HG02938 (cell line): ENCODE data around the gene IGF2BP2.

ENCODE experiments used
- ATAC-seq: cut with Tn5 transposase; IDR thresholded peaks from one replicate; pipeline ENCODE4 v1.9.1; 2021; ENCODE audit warnings: mild to moderate bottlenecking, moderate library complexity; ENCODE audit not compliant: unreplicated experiment

The IGF2BP2 gene

GRCh38 chr3:185767002-185767688 lies 57.7 kb downstream of the IGF2BP2 start:
- ATAC-seq: no peak

DNA sequence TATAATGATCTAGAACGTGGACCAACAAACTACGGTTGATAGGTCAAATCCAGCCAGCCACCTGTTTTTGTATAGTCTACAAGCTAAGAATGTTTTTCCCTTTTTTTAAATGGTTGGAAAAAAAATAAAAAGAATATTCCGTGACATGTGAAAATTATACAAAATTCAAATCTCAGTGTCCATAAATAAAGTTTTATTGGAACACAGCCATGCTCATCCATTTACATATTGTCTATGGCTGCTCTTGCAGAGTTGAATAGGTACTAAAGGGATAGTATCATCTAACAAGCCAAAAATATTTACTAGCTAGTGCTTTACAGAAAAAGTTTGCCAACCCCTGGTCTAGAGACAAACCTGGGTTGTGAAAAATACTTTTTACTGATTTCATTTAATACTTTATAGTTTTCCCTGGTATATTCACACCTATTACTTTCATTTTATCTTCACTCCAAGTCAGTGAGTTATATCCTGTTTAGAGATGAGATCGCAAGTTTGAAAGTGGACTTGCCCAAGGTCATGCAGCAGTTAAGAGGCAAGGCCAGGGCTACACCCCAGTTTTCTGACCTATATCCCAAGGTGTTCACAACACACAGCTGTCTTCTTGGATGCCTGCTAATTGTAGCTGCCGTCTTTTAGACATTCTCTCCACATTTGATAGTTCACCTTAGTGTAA lies 58.4 kb downstream of the IGF2BP2 start:
- no peak for ATAC-seq

GRCh38 chr3:185764980-185765370 lies 59.9 kb downstream of the IGF2BP2 start:
- no peak for ATAC-seq

DNA sequence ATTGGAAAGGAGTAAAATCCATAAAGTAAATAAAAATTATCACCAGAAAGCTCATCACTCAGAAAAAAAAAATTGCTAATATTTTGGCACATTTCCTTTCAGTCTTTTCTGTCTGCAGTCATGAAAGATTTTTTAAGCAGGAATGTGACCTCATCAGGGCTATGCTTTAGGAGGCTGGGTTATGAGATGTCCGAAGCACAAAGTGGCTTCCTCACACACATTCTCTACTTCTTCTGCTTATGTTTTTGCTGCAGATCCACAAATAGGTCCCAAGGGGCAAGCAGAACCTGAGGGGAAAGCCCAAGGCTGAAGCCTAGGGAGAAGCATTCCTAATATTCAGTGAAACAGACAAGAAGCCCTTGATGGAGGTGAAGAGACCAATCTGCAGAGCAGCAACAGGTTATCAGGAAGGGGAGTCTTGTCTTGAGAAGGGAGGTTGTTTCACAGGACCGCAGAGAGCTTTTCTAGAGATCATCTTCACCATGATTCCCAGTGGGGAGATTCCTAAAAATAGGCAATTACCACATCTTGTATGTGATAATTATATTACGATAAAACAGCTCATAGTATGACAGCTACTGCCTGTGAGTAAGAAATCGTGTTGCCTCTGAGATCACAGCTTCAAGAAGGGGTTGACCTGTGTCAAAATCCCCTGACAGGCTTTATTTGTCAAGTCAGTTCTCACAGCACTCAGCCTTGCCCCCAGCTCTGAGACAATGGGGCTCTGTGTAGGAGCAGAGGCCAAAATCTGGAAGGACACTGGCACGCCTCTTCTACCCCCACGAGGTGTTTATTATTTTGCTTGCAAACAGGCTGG lies 60.5 kb downstream of the IGF2BP2 start:
- ATAC-seq: no peak

DNA sequence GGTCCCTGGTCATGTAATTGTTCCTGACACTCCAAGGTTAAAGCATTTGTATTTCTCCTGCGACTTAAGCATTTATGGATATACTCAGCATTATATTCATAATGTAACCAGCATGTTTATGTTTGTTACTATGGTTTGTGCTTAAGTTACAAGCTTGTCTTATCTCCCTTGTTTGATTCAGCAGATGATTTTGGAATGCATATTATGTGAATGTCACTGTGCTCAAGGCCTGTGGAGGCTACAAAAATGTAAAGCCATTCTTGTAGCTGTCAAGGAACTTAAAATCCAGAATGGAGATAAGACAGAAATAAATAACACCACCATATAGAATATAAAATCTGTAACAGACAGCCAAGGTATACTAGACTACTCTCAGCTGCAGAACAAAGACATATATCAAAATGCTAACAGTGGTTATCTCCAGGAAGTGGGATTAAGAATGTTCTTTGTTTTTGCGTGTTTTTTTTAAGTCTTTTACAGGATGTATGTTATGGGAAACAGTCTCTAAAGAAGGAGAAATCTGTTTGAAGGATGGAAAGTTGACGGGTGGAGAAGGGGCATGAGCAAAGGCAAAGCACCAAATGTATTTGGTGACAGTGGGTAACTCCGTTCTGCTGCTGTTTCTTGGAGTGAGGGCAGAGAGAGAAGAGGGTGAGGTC lies 61.4 kb downstream of the IGF2BP2 start:
- ATAC-seq: no peak

- no peak for ATAC-seq
These were observed 64.3 kb downstream of the IGF2BP2 start for GRCh38 chr3:185760550-185760949.

- no peak for ATAC-seq
These were observed 64.8 kb downstream of the IGF2BP2 start for GRCh38 chr3:185760088-185760487.

DNA sequence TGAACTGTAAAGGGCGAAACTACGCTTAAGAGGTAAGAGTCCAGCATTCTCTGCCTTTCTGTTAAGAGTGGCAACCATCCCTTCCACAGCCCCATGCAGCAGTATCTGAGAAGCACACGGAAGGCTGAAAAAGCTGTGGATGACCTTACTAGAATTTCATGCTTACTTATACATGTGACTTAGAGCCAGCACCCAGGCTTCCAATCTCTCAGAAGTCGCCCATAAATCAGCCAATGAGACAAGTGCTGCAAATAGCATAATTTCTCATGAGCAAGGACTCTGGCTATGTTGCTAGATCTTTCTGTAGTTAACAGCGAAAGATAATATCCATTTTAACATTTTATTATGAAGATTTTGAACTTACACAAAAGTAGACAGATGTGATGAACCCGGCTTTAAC lies 65.3 kb downstream of the IGF2BP2 start:
- ATAC-seq: no peak

DNA sequence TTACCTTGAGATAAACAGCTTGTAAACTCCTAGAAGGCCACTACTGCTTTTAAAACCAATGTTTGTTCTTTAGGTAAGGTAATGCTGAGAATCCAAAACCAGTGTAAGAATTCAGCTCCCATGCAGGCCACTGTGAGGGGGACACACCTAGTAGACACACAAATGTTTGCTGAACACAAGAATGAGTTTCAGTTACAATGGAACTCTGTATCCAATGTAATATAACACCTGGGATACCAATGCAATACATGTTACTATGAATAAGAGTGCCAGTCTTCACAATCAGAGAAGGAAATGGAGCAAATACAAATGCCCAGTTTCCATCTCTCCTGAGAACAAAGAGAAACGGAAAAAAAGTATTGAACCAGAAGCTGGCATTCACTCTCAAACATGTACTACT lies 65.9 kb downstream of the IGF2BP2 start:
- ATAC-seq: no peak

GRCh38 chr3:185757176-185757575 lies 67.7 kb downstream of the IGF2BP2 start:
- ATAC-seq: no peak

- no peak for ATAC-seq
These were observed 68.4 kb downstream of the IGF2BP2 start for GRCh38 chr3:185756477-185756876.

- ATAC-seq: no peak
These were observed 69.9 kb downstream of the IGF2BP2 start for GRCh38 chr3:185754920-185755319.

DNA sequence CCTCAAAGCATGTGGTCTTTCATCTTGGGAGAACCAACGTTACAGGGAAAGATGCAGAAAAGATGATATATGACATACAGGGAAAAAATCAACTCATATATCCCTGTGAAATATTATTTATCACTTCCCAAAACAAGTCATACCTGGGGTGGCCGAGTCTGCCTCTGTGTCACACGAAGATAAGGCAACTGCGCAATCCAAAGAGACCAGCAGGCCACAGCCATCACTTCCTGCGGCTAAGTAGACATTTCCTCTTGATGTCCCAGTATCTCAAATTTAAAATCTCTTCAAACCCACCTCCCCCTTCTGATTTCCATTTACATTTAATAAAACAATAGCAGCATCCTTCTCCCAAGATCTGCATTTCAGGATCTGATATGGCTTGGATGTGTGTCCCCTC lies 71.5 kb downstream of the IGF2BP2 start:
- ATAC-seq: no peak

- ATAC-seq: no peak
These were observed 74.1 kb downstream of the IGF2BP2 start for GRCh38 chr3:185750702-185751101.

DNA sequence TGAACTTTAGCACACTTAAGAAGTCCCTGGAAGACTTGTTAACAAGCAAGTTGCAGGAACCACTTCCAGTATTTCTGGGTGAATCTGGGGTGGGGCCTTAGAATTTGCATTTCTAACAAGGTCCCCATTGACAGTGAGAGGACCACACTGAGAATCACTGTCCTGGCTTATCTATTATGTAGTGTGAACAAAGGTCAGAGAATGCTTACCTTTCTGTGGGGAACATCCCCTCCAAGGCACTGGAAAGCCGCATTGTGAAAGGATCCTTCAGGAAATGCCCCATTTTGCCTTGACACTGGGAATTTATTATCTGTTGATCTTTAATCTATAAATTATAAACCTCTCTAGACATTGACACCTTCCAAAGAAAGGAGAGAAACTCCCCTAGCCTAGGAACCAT lies 74.8 kb downstream of the IGF2BP2 start:
- no peak for ATAC-seq

DNA sequence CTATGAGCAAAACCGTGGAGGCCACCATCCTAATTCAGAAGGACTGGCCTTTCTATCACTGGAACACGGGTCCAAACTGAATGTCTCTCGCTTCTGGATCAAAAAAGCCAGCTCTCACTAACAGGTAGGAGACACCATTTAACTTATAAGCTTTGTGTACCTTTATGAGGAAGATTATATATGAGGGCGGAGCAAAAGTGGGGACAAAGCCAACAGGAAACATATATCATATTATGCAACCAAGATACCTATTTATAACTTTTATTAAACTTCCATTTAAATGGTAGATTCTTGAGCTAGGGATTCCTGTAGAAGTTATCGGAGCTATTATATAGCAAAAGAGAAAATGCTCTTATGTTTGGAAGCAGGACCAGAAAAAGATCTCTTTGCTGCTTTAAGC lies 78.4 kb downstream of the IGF2BP2 start:
- ATAC-seq: no peak

GRCh38 chr3:185744997-185745843 lies 79.6 kb downstream of the IGF2BP2 start:
- peak; percentile 56 for ATAC-seq

DNA sequence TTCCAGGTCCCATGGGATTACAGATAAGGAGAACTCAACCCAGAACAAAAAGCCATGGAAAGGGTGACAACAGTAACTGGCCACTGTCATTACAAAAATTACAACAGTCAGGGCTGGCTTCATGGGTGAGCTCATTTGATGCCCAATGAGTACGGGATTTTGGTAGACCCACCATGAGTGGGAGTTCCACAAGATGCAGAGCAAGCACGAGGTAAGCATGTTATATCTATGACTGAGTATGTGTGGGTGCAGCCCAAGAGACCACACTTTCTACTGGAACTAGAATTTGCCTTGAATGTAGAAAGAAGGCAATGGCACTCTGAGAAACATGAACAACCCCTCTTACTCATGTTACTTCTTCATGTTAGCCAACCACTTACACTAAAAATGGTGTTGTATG lies 83.3 kb downstream of the IGF2BP2 start:
- ATAC-seq: no peak

GRCh38 chr3:185740133-185740532 lies 84.7 kb downstream of the IGF2BP2 start:
- no peak for ATAC-seq

DNA sequence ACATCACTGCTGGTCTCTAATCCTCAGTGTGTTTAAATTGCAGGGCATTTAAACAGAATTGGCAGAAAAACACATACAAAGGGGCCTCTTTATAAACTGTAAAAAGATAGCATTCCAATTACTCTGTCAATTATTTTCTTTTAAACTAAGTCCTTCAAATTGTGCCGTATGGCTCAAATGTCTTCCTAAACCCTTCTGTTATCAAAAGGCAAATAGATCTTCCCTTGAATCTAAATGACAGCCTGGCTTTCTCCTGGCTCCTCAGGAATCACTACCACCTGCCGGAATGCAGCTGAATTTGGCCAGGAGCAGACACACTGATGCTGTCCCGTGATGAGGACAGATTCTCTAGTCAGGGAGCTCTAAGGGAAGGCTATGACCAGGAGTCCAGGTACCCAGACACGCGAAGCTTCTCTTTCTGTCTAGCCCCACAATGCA lies 85.6 kb downstream of the IGF2BP2 start:
- no peak for ATAC-seq
